ENCODE results near the gene SEMA5B. TPM values are rescaled to one million over a fixed set of nuclear protein-coding genes. Genes with fewer than 3 reads are reported as not detected.

The SEMA5B gene
- polyA plus RNA-seq, 1 donor (not counting 4 experiments of a cell fraction or from before 2014, with no cell fraction given) = 0.04 TPM

GRCh38 chr3:122956693-122957455, 70.7 kb downstream of the SEMA5B start:
- no peaks in the 10 kb centered on the region for H3K9me1 ChIP-seq (ENCODE audit: control insufficient read depth, extremely low read depth, insufficient read depth, low read length)
- no peak for DNase-seq (ENCODE audit: low read depth, low spot score)
- no peak overlapping the region for H3K4me3 ChIP-seq (ENCODE audit: control insufficient read depth in 2 of 3, extremely low read depth in 1 of 3, insufficient read depth in 2 of 3, low read depth in 1 of 3, low read length in 3 of 3)
- H3K79me2 ChIP-seq (ENCODE audit: control insufficient read depth, insufficient read depth, low read length) = no peaks in the 10 kb centered on the region
- no peak overlapping the region for H3K27ac ChIP-seq (ENCODE audit: control insufficient read depth, insufficient read depth, low read length)
- no peaks in the 10 kb centered on the region for H3K9me3 ChIP-seq (ENCODE audit: control insufficient read depth, low read depth, low read length)
- no peak overlapping the region for H2AFZ ChIP-seq (ENCODE audit: control insufficient read depth, low read length)
- no peaks in the 10 kb centered on the region for H3K36me3 ChIP-seq (ENCODE audit: control insufficient read depth in 2 of 2, extremely low read depth in 1 of 2, insufficient read depth in 2 of 2, low read length in 2 of 2)
- dilution Hi-C loops (cut with MboI; ENCODE audit: extremely low pct_ligation_motif_present, low sequenced_read_pairs) = no loop called here
- FAIRE-seq = no peak
- no peak overlapping the region for H3K9ac ChIP-seq (ENCODE audit: control insufficient read depth, extremely low read depth, insufficient read depth, low read length)
- H4K20me1 ChIP-seq (ENCODE audit: control insufficient read depth, extremely low read depth, insufficient read depth, low read length) = no peaks in the 10 kb centered on the region
- peaks cover 8% of the 10 kb centered on the region for H3K4me1 ChIP-seq (ENCODE audit: control insufficient read depth, extremely low read depth, insufficient read depth, low read length)
- H3K27me3 ChIP-seq (ENCODE audit: control insufficient read depth, extremely low read depth, insufficient read depth, low read length) = no peaks in the 10 kb centered on the region
- TF ChIP-seq CTCF (optimal IDR thresholded peaks at IDR 0.05 in 1 of 3, IDR thresholded peaks at IDR 0.05 in 1 of 3, conservative IDR thresholded peaks at IDR 0.05 in 1 of 3; ENCODE audit: extremely low read depth in 1 of 3, insufficient read depth in 2 of 3, low read length in 3 of 3) = no peak
- no peak overlapping the region for H3K4me2 ChIP-seq (ENCODE audit: control insufficient read depth, extremely low read depth, insufficient read depth, low read depth, low read length)

GRCh38 chr3:122955916-122956692, 71.5 kb downstream of the SEMA5B start:
- H3K27me3 ChIP-seq (ENCODE audit: control insufficient read depth, extremely low read depth, insufficient read depth, low read length) = no peaks in the 10 kb centered on the region
- no peak overlapping the region for H3K9ac ChIP-seq (ENCODE audit: control insufficient read depth, extremely low read depth, insufficient read depth, low read length)
- DNase-seq (ENCODE audit: low read depth, low spot score) (no peak), FAIRE-seq (no peak)
- dilution Hi-C loops (cut with MboI; ENCODE audit: extremely low pct_ligation_motif_present, low sequenced_read_pairs) = no loop called here
- no peak overlapping the region for H3K4me2 ChIP-seq (ENCODE audit: control insufficient read depth, extremely low read depth, insufficient read depth, low read depth, low read length)
- no peaks in the 10 kb centered on the region for H4K20me1 ChIP-seq (ENCODE audit: control insufficient read depth, extremely low read depth, insufficient read depth, low read length)
- H3K36me3 ChIP-seq (ENCODE audit: control insufficient read depth in 2 of 2, extremely low read depth in 1 of 2, insufficient read depth in 2 of 2, low read length in 2 of 2) = no peaks in the 10 kb centered on the region
- no peaks in the 10 kb centered on the region for H3K9me1 ChIP-seq (ENCODE audit: control insufficient read depth, extremely low read depth, insufficient read depth, low read length)
- no peaks in the 10 kb centered on the region for H3K9me3 ChIP-seq (ENCODE audit: control insufficient read depth, low read depth, low read length)
- peaks cover 10% of the 10 kb centered on the region for H3K4me1 ChIP-seq (ENCODE audit: control insufficient read depth, extremely low read depth, insufficient read depth, low read length)
- no peak overlapping the region for H2AFZ ChIP-seq (ENCODE audit: control insufficient read depth, low read length)
- H3K27ac ChIP-seq (ENCODE audit: control insufficient read depth, insufficient read depth, low read length) = no peak overlapping the region
- H3K4me3 ChIP-seq (ENCODE audit: control insufficient read depth in 2 of 3, extremely low read depth in 1 of 3, insufficient read depth in 2 of 3, low read depth in 1 of 3, low read length in 3 of 3) = no peak overlapping the region
- H3K79me2 ChIP-seq (ENCODE audit: control insufficient read depth, insufficient read depth, low read length) = no peaks in the 10 kb centered on the region
- TF ChIP-seq CTCF (optimal IDR thresholded peaks at IDR 0.05 in 1 of 3, IDR thresholded peaks at IDR 0.05 in 1 of 3, conservative IDR thresholded peaks at IDR 0.05 in 1 of 3; ENCODE audit: extremely low read depth in 1 of 3, insufficient read depth in 2 of 3, low read length in 3 of 3) (no peak), EZH2 (IDR thresholded peaks at IDR 0.05; ENCODE audit: low read length) (no peak)
